ENCODE data around the gene NIT1.
A peak's percentile ranks its signal among the peaks of the same experiment; 100 is the strongest.
"Not testable (repeated sequence)": the region's sequence is repeated elsewhere in the genome, so short reads cannot be mapped to it uniquely, and the experiment has no call there.

The NIT1 gene

GRCh38 chr1:161111117-161111516 lies 6.8 kb upstream of the NIT1 start:
- FAIRE-seq, result no peak

GRCh38 chr1:161111527-161111926 lies 6.4 kb upstream of the NIT1 start:
- no peak for DNase-seq (ENCODE audit: extremely low spot score, insufficient read length, low read depth)
- FAIRE-seq, result no peak

More at GRCh38 chr1:161111117-161111516, 6.8 kb upstream of the NIT1 start:
- DNase-seq (ENCODE audit: extremely low spot score, insufficient read length, low read depth), result no peak

GRCh38 chr1:161113915-161114314 lies 4.0 kb upstream of the NIT1 start:
- no peak for DNase-seq (ENCODE audit: extremely low spot score, insufficient read length, low read depth)
- FAIRE-seq, result no peak

GRCh38 chr1:161114556-161114955 lies 3.3 kb upstream of the NIT1 start:
- DNase-seq (ENCODE audit: extremely low spot score, insufficient read length, low read depth) (no peak), FAIRE-seq (no peak)

GRCh38 chr1:161115132-161115711 lies 2.7 kb upstream of the NIT1 start:
- no peak for FAIRE-seq
- DNase-seq (ENCODE audit: extremely low spot score, insufficient read length, low read depth), result no peak

- FAIRE-seq; DNase-seq (ENCODE audit: extremely low spot score, insufficient read length, low read depth): not testable (repeated sequence)
Observed at GRCh38 chr1:161115961-161116360, 1.9 kb upstream of the NIT1 start.

- DNase-seq (ENCODE audit: extremely low spot score, insufficient read length, low read depth), result peak; percentile 57
- peak; percentile 86 for FAIRE-seq
Observed at GRCh38 chr1:161119092-161119903, 1.4 kb downstream of the NIT1 start.

GRCh38 chr1:161121042-161121650 lies 3.2 kb downstream of the NIT1 start:
- DNase-seq (ENCODE audit: extremely low spot score, insufficient read length, low read depth), result no peak
- no peak for FAIRE-seq

GRCh38 chr1:161121834-161122233 lies 3.9 kb downstream of the NIT1 start:
- no peak for DNase-seq (ENCODE audit: extremely low spot score, insufficient read length, low read depth)
- no peak for FAIRE-seq

- no peak for DNase-seq (ENCODE audit: extremely low spot score, insufficient read length, low read depth)
- no peak for FAIRE-seq
Observed at GRCh38 chr1:161122967-161123366, 5.1 kb downstream of the NIT1 start.

- DNase-seq (ENCODE audit: extremely low spot score, insufficient read length, low read depth) (no peak), FAIRE-seq (no peak)
Observed at GRCh38 chr1:161127649-161128048, 9.7 kb downstream of the NIT1 start.

GRCh38 chr1:161128591-161129420 lies 10.9 kb downstream of the NIT1 start:
- no peak for FAIRE-seq
- no peak for DNase-seq (ENCODE audit: extremely low spot score, insufficient read length, low read depth)

- DNase-seq (ENCODE audit: extremely low spot score, insufficient read length, low read depth), result no peak
- FAIRE-seq, result no peak
Observed at GRCh38 chr1:161130266-161130665, 12.4 kb downstream of the NIT1 start.

GRCh38 chr1:161131523-161132409 lies 13.9 kb downstream of the NIT1 start:
- no peak for DNase-seq (ENCODE audit: extremely low spot score, insufficient read length, low read depth)
- peak; percentile 48 for FAIRE-seq

- FAIRE-seq, result peak; percentile 89
- DNase-seq (ENCODE audit: extremely low spot score, insufficient read length, low read depth), result peak; percentile 84
Observed at GRCh38 chr1:161132410-161133219, 14.7 kb downstream of the NIT1 start, which contains the start of gene DEDD. Gene DEDD (minus strand): TSS chr1:161132667. CDS start chr1:161124462, 8,205 bp downstream.

GRCh38 chr1:161133220-161133740 lies 15.4 kb downstream of the NIT1 start:
- DNase-seq (ENCODE audit: extremely low spot score, insufficient read length, low read depth), result no peak
- no peak for FAIRE-seq

- no peak for DNase-seq (ENCODE audit: extremely low spot score, insufficient read length, low read depth)
- no peak for FAIRE-seq
Observed at GRCh38 chr1:161137881-161138280, 20.0 kb downstream of the NIT1 start.

- FAIRE-seq, result no peak
- no peak for DNase-seq (ENCODE audit: extremely low spot score, insufficient read length, low read depth)
Observed at GRCh38 chr1:161138431-161138830, 20.5 kb downstream of the NIT1 start.
